ENCODE measurements around the gene HEPH. TPM values are rescaled to one million over a fixed set of nuclear protein-coding genes. Genes with fewer than 3 reads are reported as not detected.
"Not testable (repeated sequence)": the region's sequence is repeated elsewhere in the genome, so short reads cannot be mapped to it uniquely, and the experiment has no call there.

Gene HEPH, protein sequence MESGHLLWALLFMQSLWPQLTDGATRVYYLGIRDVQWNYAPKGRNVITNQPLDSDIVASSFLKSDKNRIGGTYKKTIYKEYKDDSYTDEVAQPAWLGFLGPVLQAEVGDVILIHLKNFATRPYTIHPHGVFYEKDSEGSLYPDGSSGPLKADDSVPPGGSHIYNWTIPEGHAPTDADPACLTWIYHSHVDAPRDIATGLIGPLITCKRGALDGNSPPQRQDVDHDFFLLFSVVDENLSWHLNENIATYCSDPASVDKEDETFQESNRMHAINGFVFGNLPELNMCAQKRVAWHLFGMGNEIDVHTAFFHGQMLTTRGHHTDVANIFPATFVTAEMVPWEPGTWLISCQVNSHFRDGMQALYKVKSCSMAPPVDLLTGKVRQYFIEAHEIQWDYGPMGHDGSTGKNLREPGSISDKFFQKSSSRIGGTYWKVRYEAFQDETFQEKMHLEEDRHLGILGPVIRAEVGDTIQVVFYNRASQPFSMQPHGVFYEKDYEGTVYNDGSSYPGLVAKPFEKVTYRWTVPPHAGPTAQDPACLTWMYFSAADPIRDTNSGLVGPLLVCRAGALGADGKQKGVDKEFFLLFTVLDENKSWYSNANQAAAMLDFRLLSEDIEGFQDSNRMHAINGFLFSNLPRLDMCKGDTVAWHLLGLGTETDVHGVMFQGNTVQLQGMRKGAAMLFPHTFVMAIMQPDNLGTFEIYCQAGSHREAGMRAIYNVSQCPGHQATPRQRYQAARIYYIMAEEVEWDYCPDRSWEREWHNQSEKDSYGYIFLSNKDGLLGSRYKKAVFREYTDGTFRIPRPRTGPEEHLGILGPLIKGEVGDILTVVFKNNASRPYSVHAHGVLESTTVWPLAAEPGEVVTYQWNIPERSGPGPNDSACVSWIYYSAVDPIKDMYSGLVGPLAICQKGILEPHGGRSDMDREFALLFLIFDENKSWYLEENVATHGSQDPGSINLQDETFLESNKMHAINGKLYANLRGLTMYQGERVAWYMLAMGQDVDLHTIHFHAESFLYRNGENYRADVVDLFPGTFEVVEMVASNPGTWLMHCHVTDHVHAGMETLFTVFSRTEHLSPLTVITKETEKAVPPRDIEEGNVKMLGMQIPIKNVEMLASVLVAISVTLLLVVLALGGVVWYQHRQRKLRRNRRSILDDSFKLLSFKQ
- 0.85 and 1.6 TPM in 2 replicates for total RNA-seq (2014; rRNA removed; shearing (Covaris generic))

DNA sequence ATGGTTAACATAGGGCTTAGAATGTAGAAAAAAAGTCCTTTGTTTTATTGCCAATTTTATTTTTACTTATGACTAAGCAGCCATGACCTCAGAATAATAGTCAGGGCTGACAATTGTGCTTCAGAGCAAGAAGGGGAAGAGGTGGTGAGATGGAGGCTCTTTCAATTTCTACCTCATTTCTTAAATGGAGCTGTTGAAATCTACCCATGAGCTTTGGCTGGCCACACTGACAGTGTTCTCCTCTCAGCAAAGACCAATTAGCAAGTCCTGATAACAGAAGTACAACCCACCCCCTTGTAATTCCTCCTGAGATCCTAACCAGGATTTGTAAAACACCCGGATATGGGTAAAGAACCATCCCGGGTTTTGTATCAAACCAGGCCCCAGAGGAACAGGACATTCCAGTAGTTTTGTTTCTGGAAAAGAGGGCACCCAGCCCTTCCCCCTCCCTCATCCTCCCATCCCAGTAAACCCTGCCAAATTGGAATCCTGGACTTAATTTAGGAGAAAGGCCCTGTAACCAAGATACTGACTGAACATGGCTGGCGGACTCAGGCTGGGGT is at the start of gene HEPH:
TSS of gene HEPH (plus strand) at position 399 of the 563 bp plus-strand sequence. CDS start 6,324 bp downstream, outside the sequence.
- DNase-seq (ENCODE audit: low spot score), result no peak

DNA sequence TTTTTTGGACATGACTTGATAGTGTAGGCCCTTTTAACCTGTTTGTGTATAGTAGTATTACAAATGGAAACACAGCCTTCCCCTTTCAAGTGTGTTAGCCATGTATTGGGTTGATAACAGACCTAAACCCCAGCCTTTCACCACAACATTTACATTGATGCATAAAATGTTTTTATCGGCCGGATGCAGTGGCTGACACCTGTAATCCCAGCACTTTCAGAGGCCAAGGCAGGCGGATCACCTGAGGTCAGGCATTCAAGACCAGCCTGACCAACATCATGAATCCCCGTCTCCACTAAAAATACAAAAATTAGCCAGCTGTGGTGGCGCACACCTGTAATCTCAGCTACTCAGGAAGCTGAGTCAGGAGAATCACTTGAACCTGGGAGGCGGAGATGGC is 45.3 kb upstream of the HEPH start:
- not testable (repeated sequence) for DNase-seq (ENCODE audit: low spot score)

DNA sequence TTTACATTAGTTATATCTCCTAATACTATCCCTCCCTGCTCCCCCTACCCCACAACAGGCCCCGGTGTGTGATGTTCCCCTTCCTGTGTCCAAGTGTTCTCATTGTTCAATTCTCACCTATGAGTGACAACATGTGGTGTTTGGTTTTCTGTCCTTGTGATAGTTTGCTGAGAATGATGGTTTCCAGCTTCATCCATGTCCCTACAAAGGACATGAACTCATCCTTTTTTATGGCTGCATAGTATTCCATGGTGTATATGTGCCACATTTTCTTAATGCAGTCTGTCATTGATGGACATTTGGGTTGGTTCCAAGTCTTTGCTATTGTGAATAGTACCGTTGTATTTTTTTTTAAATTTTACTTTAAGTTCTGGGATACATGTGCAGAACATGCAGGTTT is 42.7 kb upstream of the HEPH start:
- DNase-seq (ENCODE audit: low spot score), result not testable (repeated sequence)

GRCh38 chrX:66126662-66127061 is 37.4 kb upstream of the HEPH start:
- no peak for DNase-seq (ENCODE audit: low spot score)

DNA sequence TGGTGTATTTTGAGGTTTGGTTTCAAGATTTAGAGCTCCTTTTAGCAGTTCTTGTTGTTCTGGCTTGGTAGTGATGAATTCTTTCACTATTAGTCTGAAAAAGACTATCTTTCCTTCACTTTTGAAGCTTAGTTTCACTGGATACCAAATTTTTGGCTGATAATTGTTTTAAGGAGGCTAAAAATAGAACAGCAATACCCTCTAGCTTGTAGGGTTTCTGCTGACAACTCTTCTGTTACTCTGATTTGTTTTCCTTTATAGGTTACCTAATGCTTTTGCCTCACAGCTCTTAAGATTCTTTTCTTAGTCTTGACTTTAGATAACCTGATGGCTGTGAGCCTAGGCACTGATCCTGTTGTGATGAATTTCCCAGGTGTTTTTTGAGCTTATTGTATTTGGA is 33.6 kb upstream of the HEPH start:
- no peak for DNase-seq (ENCODE audit: low spot score)

- not testable (repeated sequence) for DNase-seq (ENCODE audit: low spot score)
These were observed 28.8 kb upstream of the HEPH start for GRCh38 chrX:66135284-66135683.

DNA sequence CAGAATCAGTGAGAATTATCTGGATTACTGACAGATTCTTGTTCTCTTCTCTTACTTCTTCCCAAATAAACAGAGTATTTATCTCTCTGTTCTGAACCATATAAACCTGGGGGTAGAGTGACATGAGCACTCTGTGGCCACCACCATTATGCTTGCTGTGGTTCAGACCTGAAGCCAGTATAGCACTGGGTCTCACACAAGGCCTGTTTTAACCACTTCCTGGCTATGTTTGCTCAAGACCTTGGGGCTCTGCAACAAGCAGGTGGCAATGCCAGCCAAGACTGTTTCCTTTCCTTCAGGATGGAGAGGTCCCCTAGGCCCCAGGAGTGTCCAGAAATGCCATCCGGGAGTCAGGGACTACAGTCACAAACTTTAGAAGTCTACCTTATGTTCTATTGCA is 21.7 kb upstream of the HEPH start:
- no peak for DNase-seq (ENCODE audit: low spot score)

DNA sequence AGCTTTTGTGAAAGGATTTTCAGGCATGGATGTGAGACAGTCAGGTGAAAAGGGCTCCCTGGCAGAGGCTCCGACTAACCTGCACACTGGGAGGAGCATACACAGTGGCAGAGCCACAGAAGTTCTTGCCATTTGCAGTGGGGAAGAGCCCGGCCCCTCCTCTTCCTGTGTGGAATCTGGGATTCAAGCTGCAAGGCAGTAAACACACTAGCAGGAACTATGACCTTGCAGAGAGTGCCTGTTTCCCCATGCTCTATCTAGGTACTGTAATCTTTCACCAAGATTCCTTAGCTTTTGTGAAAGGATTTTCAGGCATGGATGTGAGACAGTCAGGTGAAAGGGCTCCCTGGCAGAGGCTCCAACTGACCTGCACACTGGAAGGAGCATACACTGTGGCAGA is 19.8 kb upstream of the HEPH start:
- DNase-seq (ENCODE audit: low spot score), result no peak

GRCh38 chrX:66149519-66149918 is 14.5 kb upstream of the HEPH start:
- DNase-seq (ENCODE audit: low spot score), result no peak

- DNase-seq (ENCODE audit: low spot score), result no peak
These were observed 13.9 kb upstream of the HEPH start for GRCh38 chrX:66150163-66150562.

- no peak for DNase-seq (ENCODE audit: low spot score)
These were observed 1.7 kb upstream of the HEPH start for GRCh38 chrX:66162331-66162822.

- no peak for DNase-seq (ENCODE audit: low spot score)
These were observed 600 bp upstream of the HEPH start for GRCh38 chrX:66163447-66163846.

DNA sequence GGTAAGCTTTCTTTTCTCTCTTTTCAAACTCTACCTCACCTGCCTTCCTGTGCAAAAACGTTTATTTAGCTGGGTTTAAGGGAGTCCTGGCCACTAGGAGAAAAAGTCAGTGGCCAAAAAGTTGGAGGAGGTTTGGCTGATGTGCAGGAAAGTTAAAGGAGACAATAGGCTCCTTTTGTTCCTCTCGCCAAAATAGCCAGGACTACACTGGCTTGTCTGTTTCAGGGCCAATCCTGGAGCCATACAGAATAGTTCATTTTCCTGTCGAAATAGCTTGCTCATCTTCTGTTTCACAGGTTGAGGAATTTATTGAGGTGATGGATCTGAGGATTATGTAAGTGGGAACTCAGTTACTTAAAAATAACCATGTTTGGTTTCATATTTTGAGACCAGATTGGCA is 423 bp downstream of the HEPH start:
- no peak for DNase-seq (ENCODE audit: low spot score)

DNA sequence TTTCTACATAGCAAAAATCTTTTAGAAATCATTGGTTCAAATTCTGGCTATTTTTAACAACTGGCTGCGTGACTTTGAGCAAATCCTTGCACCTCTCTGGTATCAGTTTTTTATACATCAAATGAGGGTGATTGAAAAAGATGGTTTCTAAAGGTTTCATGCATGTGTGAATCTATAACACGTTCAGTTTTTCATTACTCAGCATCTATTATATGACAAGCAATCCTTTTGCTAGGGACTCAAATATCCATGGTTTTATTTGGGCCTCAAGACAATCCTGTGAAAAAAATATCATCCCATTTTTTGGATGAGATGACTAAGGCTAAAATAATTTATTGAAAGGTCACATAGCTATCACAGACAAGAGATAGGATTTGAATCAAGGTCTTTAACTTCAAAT is 884 bp downstream of the HEPH start:
- DNase-seq (ENCODE audit: low spot score), result no peak

GRCh38 chrX:66166671-66167070 is 2.6 kb downstream of the HEPH start:
- DNase-seq (ENCODE audit: low spot score), result no peak

GRCh38 chrX:66167431-66167830 is 3.4 kb downstream of the HEPH start:
- no peak for DNase-seq (ENCODE audit: low spot score)

- no peak for DNase-seq (ENCODE audit: low spot score)
These were observed 12.1 kb downstream of the HEPH start for GRCh38 chrX:66176134-66176533.

DNA sequence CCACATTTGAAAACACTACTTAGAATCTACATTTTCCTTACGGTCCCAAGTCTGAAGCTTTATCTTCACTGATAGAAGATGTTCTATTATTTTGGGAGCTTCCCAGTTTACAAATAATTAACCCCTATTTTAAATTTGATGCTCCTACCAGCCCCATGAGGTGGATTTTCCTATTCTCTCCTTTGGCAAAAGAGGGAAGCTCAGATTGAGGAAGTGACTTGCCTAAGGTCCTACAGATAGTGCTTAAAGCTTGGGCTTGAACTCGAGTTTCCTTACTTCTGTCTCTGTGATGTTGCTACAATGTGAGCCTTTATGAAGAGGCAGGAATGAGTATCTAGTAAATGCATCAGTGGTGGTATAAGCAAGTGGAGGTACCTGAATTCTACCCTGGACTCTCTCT is 27.5 kb downstream of the HEPH start:
- DNase-seq (ENCODE audit: low spot score), result no peak

GRCh38 chrX:66193821-66194220 is 29.8 kb downstream of the HEPH start:
- no peak for DNase-seq (ENCODE audit: low spot score)

GRCh38 chrX:66200050-66200664 is 36.1 kb downstream of the HEPH start:
- no peak for DNase-seq (ENCODE audit: low spot score)
